Endothelial cell of coronary artery (primary cell): ENCODE results near the gene BARD1. TPM values are rescaled to one million over a fixed set of nuclear protein-coding genes. Genes with fewer than 3 reads are reported as not detected.

ENCODE experiments used
- total RNA-seq: library from RNA; depleted of rRNA; stranded (reverse); fragments of >200 nt; gene quantifications from 2 replicates; pipeline ENCODE4 v1.2.3, GENCODE V29; 2014

Gene BARD1
- 13.6 and 32.6 TPM in 2 replicates for total RNA-seq

GRCh38 chr2:214808981-214809750, at the start of gene BARD1:
BARD1 (minus strand) TSS chr2:214809683; CDS start chr2:214809569, 114 bp downstream.

